ENCODE results near the gene PSMD3.

The PSMD3 gene

DNA sequence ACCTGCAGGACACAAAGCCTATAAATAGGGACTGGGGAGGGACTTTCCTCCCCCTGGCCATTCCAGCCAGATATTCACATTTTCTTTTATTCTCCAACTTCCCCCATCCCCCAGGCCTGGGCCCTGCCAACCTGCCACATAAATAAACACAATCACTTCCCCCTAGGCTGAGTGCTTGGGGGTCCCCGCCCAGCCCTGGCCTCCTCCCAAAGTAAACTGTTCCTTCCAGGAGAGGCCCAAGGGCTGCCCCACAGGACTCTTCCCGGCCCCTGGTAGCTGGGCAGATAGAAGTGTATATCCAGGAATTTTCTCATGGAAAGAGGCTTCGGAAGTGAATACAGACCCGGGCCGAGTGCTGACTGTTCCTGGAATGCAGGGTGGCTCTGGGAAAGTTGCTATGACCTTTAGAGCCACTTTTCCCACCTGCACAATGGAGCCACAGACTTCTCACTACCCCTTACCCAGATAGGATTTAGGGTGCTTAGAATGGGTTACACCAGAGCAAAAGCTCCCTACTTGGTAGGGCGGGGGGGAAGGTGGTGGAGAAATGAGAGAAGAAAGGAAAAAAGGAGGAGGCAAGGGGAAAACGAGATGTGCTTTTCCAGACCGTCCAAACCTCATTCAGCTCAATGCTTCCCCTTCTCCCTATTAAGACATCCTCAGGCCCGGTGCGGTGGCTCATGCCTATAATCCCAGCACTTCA lies 43.1 kb downstream of the PSMD3 start:
- DNase-seq, result no peak

DNA sequence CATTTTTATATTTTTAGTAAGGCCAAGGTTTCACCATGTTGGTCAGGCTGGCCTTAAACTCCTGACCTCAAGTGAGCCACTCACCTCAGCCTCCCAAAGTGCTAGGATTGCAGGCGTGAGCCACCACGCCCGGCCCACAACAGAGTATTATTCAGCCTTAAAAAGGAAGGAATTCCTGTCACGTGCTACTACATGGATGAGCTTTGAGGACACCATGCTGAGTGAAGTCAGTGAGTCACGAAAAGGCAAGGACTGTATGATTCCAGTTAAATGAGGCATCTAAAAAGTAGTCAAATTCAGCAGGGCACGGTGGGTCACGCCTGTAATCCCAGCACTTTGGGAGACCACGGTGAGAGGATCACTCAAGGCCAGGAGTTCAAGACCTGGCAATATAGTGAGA lies 44.3 kb downstream of the PSMD3 start:
- DNase-seq, result no peak

GRCh38 chr17:40025559-40025958 lies 45.0 kb downstream of the PSMD3 start:
- no peak for DNase-seq

- DNase-seq, result no peak
Observed at GRCh38 chr17:40025991-40026815, 45.6 kb downstream of the PSMD3 start.

GRCh38 chr17:40026816-40027613 lies 46.4 kb downstream of the PSMD3 start:
- DNase-seq, result peak; percentile 70

- DNase-seq, result no peak
Observed at GRCh38 chr17:40027614-40028012, 47.0 kb downstream of the PSMD3 start.

DNA sequence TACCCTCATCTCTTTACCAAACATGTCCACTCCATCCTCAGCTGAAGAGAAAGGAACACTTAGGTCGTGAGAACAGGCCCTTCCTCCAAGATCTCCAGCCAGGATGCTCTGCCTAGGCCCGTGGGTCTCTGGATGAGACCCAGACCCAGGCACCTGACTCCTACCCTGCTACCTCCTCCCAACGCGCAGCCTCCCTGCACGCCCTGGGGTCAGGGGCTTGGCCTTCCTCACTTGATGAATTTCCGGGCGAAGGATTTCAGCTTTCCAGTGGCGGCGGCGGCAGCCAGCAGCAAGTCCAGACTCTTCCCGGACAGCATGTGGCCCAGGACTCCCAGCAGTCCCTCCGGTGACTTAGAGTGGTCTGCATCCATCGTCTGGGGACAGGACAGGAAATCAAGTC lies 48.0 kb downstream of the PSMD3 start:
- no peak for DNase-seq

- DNase-seq, result no peak
Observed at GRCh38 chr17:40031706-40032105, 51.1 kb downstream of the PSMD3 start.

GRCh38 chr17:40032322-40033320 lies 52.0 kb downstream of the PSMD3 start:
- no peak for DNase-seq

DNA sequence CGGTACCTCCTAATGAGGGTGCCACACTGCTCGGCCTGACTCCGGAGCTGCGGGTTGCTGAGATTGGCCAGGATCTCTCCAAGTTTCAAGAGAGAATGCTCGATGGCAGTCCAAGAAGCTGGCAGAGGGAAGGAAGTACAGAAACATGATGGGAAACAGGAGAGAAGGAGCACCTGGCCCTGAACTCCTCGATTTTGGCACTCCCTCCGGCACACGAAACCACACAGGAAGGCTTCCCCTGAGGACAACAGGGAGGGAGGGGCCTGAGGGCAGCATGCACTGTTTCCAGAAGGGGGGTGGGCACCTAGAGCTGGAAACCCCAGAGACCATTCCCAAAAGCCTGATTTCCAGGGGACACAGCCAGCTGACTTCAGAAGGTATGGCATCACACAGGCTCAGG lies 52.7 kb downstream of the PSMD3 start:
- no peak for DNase-seq

- no peak for DNase-seq
Observed at GRCh38 chr17:40034426-40035161, 54.0 kb downstream of the PSMD3 start.

GRCh38 chr17:40035162-40035559 lies 54.6 kb downstream of the PSMD3 start:
- DNase-seq, result no peak

DNA sequence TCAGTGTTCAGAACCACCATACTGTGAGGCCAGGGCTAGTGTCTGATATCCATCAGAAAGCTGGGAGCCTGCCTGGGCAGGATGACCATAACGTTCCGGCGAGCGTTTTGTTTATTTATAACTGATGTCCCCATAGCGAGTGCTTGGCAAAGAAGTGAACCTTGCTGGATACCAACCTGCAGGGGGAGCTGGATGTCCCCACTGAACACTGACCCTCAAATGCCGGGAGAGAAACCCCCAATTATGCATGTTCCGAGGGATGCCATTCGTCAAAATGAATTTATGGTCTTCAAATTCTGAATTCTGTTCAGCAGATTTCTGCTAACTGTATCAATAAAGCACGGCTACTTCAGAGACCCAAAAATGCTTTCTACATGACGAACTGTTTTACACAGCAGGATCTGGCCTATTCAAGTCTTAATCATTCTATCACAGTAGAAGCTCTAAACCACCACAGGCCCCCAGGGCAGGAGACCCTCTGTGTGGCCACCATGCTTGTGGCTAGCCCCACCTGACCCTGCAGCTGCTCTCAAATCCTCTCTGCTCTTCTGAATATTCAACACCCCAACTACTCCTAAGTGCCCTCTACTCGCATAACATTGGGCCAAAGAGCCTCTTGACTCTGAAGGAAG lies 58.4 kb downstream of the PSMD3 start:
- no peak for DNase-seq

- DNase-seq, result no peak
Observed at GRCh38 chr17:40041196-40041595, 60.6 kb downstream of the PSMD3 start.
